Stimulated activated CD8-positive, alpha-beta memory T cell treated with anti-CD3 and anti-CD28 coated beads, Interleukin-7, amount 100 ng/mL, for 4 hours (primary cell): ENCODE data around the gene SPDYE3.
"Not testable (repeated sequence)": the region's sequence is repeated elsewhere in the genome, so short reads cannot be mapped to it uniquely, and the experiment has no call there.

Source experiments
- DNase-seq, 2 donors: peaks; one replicate each; pipeline ENCODE4 v3.0.0-alpha.2; 2020; ENCODE audit warnings: low read depth in 2 of 2

The SPDYE3 gene, protein sequence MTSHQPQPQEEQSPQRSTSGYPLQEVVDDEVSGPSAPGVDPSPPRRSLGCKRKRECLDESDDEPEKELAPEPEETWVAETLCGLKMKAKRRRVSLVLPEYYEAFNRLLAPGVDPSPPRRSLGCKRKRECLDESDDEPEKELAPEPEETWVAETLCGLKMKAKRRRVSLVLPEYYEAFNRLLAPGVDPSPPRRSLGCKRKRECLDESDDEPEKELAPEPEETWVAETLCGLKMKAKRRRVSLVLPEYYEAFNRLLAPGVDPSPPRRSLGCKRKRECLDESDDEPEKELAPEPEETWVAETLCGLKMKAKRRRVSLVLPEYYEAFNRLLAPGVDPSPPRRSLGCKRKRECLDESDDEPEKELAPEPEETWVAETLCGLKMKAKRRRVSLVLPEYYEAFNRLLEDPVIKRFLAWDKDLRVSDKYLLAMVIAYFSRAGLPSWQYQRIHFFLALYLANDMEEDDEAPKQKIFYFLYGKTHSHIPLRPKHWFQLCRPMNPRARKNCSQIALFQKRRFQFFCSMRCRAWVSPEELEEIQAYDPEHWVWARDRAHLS

DNA sequence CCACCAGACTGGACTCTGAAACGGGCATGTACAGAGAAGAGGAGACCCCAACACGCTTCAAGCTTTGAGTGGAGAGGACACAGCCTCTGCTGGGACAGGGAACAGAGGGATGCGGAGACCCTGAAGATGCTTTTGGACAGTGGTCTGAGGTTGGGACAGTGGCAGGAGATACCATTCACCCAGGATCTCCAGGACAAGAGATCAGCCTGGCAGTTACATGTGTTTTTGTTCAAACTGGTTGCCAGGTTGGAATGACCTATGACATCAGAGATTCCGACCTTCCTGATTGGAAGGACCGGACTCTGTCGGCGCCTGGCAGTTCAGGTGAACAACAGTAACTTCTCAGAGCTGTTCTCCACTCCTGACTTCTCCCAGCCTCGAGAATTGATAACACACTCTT lies at the start of gene SPDYE3:
SPDYE3 (plus strand) TSS at position 301 of the 400 bp plus-strand sequence. CDS start 184 bp downstream, outside the sequence.
- not testable (repeated sequence) for DNase-seq

DNA sequence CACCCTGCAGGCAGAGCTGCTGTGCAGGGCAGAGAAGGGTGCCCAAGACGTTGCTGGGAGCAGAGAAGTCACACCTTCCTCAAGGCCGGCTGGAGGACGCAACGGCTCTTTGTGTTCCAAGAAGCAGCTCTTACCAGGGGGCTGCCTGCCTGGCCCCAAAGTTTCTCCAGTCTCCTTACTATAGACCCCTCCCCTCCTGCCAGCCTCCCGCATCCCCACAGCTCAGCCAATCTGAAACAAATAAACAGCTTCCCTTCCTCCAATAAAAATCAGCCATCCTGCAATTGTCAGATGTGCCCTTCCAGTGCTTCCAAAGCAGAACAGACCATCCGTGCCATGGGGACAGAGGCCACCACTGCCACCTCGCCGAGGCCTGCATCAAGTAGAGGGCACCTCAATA lies 47.5 kb upstream of the SPDYE3 start:
- not testable (repeated sequence) for DNase-seq

DNA sequence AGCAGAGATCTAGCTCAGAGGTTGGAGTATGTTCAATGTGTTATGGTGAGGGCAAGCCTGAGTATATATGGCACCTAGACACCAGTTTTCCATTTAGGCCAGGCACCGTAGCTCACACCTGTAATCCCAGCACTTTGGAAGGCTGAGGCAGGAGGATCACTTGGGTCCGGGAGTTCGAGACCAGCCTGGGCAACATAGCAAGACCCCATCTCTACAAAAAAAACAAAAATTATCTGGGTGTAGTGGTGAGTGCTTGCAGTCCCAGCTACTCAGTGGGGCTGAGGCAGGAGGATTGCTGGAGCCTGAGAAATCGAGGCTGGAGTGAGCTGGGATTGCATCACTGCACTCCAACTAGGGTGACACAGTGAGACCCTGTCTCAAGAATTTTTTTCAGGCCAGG lies 44.6 kb upstream of the SPDYE3 start:
- not testable (repeated sequence) for DNase-seq

DNA sequence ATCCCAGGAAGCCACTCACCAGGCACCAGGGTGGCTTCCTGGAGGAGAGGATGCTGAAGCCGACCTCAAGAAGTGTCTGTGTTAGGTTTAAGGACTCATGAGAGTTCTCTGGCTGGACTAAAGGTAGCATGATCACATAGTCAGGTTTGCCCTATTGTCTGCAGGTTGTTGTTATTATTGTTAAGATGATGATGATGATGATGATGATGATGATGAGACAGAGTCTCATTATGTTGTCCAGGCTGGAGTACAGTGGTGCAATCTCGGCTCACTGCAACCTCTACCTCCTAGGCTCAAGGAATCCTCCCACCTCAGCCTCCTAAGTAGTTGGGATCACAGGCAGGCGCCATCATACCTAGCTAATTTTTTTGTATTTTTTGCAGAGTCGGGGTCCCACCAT lies 43.3 kb upstream of the SPDYE3 start:
- not testable (repeated sequence) for DNase-seq

DNA sequence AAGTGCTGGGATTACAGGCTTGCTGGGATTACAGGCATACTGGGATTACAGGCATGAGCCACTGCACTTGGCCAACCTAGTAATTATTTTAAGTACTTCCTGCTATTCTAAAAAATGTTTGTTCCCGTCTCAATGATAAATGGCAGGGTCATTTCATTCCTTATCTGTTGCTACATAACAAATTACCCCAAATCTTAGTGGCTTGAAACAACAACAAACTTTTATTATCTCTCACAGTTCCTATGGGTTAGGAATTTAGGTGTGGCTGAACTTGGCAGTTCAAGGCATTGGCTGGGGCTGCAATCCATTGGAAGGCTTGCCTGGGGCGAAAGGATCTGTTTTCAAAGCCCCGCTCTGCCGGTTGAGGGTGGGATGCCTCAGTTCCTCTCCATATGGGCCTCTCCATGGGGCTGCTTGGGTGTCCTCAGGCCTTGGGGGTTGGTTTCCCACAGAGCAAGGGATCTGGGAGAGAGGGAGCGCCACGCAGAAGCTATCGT lies 42.8 kb upstream of the SPDYE3 start:
- not testable (repeated sequence) for DNase-seq

DNA sequence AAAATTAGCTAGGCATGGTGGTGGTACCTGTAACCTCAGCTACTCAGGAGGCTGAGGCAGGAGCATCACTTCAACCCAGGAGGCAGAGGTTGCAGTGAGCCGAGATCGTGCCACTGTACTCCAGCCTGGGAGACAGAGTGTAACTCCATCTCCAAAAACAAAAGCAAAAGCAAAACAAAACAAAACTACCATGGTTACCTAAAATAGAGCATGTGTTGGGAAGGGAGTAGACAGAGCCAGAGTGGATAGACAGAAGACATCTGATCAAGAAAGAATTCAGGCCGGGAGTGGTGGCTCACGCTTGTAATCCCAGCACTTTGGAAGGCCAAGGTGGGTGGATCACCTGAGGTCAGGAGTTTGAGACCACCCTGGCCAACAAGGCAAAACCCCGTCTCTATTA lies 41.7 kb upstream of the SPDYE3 start:
- DNase-seq, result not testable (repeated sequence)

DNA sequence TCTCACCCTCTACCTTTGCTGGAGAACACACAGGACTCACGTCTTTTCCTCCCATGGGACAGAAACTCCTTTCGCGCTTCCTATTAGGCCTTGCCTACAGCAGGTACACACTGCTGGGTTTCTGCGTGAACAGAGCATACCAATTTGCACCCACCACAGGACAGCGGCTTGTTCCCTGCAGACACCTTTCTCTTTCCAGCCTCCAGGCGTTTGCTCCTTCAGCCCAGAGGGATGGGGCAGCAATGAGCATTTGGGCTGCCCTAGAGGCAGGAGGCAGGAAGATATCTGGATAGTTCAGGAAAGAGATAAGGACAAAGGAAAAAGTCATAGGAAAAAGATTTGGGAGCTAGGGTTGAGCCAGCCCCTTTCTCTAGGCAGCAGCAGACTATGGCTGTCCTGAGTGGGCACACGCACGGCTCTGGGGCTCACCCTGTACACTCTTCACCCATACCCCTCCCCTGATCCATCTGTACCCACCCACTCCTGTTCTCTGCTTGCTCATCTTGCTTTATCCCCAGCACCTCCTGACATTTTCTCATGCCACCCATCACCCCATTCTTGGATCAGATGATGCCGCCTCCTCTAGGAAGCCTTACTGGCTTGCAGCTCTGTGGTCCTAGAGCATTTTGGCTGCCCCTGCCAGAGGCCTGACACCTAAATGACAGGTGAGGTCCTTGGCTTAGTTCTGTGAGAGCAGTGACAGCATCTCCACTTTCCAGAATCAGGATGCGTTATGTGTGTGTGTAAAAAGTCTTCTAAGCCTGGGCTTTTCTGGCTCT lies 40.7 kb upstream of the SPDYE3 start:
- DNase-seq, result no peak

DNA sequence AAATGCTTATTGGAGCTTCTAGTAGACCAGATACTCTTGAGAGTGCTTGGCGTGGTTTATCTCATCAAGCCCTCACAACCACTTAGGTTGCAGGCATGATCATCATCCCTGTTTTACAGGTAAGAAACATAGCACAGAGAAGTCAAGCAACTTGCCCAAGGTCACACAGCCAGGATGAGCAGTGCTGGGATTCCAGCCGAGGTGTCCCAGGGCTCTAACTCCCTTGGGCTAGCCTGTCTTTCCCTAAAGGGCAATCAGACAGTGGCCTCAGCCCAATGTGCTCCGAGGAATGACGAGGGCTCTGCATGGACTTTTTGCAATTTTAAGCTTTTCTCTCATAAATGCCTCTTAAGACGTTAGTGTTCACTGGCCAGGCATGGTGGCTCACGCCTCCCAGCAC lies 39.9 kb upstream of the SPDYE3 start:
- DNase-seq, result no peak

DNA sequence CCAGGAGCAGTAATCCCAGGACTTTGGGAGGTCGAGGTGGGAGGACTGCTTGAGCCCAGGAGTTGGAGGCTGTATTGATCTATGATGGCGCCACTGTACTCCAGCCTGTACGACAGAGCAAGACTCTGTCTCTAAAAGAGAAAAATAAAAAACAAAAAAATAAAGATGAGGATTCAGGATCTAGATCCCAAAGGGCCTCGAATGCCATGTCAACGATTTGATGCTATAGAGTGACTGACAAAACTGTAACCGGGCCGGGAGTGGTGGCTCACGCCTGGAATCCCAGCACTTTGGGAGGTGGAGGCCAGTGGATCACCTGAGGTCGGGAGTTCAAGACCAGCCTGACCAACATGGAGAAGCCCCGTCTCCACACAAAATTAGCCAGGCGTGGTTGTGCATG lies 38.6 kb upstream of the SPDYE3 start:
- DNase-seq, result not testable (repeated sequence)

DNA sequence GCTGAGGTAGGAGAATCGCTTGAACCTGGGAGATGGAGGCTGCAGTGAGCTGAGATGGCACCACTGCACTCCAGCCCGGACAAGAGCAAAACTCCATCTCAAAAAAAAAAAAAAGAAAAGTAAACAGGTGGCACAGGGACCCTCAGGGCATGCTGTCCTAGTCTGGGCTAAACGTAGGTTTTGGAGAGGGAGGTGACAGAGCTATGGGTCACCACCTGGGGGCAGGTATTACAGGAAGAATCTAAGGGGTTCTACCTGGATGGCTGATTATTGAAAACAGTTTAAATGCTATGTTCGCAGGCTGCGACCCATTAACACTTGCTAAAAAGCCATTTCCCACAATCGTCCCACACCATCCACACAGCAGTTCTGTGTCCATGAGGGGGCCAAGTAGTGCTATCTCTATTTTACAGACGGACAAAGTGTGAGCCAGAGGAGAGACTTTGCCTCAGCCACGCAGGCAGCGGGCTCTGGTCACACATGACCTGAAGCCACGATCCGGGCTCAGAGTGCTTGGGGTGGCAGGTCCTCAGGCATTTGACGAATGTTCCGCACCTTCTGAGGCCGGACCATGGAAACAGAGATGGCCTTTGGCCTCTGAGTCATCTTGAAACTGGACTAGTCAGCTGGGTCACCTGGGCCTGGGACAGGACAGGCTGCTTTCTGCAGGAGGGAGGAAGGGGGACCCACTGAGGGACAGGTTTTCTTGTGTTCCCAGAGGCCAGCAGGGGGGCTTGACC lies 38.0 kb upstream of the SPDYE3 start:
- not testable (repeated sequence) for DNase-seq

DNA sequence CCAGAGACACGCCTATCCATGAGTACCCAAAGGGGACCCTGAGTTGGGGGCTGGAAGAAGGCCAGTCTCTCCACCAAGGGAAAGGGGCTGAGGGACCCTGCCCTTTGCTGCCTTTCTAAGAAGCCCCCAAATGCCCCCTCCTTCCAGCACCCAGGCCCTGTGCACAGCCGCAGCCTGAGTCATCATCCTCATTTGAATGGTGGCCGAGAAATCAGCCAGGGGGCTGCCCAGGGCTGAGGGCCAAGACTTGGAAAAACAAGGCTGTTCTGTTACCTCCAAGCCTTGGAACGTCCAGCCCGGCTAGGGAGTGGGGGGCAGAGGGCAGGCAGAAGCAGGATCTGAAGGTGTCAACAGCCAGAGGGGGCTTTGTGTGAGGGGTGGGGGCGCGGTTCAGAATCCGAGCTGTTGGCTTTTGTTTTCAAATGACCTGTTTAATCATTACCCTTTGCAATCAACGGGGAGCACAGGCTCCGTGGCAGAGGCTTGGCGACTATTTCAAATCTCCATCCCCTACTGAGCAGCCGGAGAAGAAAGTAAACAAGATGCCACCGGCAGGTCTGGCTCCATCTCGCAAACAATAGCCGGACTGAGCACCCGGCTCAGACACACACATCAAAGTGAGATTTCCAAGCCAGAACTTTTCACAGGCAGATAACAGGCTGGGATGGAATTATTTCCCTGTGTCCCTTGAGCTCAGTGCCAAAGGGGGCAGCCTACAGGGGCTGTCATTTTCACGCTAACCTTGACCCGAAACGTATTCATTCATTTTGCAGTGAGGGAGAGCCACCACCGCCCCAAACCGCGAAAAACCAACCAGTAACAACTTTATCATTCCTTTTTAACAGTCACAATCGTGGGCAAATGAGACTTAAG lies 37.2 kb upstream of the SPDYE3 start:
- DNase-seq, result not testable (repeated sequence)

DNA sequence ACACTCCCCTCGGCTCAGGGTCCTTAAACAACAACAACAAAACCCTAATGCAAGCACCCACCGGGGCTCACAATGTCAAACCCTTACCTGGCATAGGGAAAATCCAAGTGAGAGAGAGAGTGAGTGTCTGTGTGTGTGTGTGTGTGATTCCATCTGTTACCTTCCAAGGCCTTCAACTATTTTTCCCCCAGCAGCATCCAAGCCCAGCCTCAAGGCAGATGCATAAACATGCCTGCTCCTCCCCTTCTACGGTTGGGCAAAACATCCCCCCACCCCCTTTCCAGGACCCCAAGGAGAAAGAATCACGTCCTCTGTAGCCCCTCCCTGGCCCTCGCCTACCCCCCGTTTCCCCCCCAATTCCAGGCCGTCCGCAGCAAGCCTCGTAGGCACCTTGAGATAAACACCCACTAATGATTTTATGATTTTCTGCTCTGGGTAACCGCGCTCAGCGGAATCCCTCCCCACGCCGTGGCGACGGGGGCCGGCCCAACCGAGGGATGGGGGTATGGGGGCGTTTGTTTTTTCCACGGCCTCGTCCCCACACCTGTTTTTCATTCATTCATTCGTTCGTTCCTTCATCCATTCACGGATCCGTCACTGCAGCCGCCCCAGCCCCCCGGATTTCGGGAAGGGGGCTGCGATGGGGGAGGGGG lies 36.4 kb upstream of the SPDYE3 start:
- peak in 1 of 2 donors; percentile 27 for DNase-seq

DNA sequence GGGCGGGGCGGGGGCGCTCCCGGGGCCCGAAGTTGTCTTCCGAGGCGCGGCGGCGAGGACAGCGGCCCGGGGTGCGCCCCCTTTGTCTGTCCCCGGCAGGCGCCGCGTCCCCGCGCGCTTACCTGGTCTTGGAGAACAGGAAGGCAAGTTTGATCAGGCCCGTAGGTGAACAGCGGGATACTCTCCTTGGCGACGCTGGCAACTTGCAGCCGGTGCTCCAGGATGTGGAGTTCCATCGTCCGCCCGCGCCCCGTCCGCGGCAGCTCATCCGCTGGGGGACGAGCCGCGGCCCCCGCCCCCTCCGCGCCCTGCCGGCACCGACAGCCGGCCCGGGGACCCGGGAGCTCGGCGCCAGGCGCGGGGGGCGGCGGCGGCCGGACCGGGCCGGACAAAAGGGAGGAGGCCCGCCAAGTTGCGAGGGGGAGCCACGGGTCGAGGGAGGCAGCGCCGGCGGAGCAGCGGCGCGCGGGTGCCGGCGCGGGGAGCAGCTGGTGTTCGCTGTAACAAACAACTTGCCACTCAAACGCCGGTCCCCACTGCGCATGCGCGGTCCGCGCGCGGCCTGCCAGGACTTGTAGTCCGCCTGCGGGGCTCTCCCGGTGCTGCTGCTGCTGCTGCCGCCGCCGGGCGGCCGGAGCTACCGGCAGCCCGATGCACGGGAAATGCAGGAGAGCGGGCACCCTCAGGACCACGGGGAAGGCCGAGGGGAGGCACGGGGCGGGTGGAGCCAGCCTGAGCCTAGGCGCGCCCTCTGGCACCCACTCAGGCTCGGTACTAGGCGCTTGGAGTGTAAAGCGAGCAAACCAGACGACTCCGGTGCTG lies 35.6 kb upstream of the SPDYE3 start:
- DNase-seq, result peak; percentile 96 to 97

DNA sequence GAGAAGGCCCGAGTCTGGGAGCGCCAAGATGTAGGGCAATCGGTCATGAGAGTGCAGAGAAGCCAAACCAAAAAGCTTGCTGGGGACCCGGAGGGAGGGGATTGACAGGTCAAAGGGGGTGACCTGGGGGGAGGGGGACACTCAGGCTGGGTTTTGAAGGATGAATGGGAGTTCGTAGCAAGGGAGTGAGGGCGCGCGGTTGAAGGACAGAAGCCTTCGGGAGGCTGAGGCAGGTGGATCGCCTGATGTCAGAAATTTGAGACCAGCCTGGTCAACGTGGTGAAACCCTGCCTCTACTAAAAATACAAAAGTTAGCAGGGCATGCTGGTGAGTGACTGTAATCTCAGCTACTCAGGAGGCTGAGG lies 35.0 kb upstream of the SPDYE3 start:
- DNase-seq, result not testable (repeated sequence)

DNA sequence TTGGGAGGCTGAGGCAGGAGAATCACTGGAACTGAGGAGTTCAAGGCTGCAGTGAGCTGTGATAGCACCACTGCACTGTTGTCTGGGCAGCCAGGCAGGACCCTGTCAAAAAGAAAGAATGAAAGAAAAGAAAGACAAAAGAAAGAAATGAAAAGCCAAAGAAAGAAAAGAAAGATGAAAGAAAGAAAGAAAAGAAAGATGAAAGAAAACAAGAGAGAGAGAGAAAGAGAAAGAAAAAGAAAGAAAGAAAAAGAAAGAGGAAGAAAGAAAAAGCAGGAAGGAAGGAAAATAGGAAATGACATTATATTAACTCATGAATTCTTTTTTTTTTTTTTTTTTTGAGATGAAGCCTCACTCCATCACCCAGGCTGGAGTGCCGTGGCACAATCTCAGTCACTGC lies 32.4 kb upstream of the SPDYE3 start:
- DNase-seq, result no peak

DNA sequence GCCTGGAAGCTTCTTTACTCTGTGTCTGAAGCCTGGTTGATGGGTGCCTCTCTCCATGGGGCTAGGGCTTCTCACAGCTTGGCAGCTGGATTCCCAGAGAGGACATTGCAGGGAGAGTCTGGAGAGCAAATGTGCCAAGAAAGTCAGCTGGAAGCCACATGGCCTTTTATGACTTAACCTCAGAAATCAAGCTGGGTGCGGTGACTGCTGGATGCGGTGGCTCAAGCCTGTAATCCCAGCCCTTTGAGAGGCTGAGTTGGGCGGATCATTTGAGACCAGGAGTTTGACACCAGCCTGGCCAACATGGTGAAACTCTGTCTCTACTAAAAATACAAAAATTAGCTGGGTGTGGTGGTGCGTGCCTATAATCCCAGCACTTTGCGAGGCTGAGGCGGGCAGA lies 31.4 kb upstream of the SPDYE3 start:
- DNase-seq, result not testable (repeated sequence)

DNA sequence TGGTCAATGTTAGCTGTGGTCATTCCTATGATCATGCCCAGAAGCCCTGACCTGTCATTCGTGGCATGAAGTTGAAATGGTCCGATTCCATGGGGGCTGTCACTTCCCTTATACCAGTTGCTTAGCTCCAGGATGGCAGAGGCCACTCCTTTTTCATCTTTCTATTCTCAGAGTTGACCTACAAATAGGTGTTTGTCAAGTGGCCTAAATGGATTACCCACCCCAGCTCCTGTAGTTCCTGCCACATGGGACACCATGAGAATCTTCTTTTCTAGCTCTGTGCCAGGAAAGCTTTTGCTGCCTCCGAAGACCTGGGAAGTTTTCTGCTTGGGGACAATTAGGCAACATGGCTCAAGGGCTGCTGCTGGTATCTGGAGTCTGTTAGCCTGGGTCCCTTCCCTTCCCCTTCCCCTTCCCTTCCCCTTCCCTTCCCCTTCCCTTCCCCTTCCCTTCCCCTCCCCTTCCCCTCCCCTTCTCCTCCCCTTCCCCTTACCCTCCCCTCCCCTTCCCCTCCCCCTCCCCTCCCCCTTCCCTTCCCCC lies 25.4 kb upstream of the SPDYE3 start:
- DNase-seq, result not testable (repeated sequence)

DNA sequence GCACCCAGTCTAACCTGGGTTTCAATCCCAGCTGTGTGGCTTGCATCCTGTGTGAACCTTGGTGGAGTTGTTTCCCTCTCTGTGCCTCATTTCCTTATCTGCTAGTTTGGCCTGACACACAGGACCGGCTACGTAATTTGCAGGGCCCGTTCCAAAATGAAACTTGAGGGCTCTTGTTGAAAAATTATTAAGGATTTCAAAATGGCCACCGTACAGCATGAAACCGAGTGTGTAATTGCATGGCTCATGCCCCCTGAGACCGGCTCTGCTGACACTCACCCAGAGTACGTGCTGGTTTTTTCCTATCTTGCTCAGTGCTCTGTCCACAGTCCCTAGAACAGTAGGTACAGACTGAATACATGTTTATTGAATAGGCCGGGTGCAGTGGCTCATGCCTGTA lies 24.4 kb upstream of the SPDYE3 start:
- DNase-seq, result not testable (repeated sequence)
